ENCODE results near the gene CATSPERZ. TPM values are rescaled to one million over a fixed set of nuclear protein-coding genes. Genes with fewer than 3 reads are reported as not detected.
"Not testable (repeated sequence)": the region's sequence is repeated elsewhere in the genome, so short reads cannot be mapped to it uniquely, and the experiment has no call there.

The CATSPERZ gene
- total RNA-seq, 1 experiment from 2014 or later: not detected

DNA sequence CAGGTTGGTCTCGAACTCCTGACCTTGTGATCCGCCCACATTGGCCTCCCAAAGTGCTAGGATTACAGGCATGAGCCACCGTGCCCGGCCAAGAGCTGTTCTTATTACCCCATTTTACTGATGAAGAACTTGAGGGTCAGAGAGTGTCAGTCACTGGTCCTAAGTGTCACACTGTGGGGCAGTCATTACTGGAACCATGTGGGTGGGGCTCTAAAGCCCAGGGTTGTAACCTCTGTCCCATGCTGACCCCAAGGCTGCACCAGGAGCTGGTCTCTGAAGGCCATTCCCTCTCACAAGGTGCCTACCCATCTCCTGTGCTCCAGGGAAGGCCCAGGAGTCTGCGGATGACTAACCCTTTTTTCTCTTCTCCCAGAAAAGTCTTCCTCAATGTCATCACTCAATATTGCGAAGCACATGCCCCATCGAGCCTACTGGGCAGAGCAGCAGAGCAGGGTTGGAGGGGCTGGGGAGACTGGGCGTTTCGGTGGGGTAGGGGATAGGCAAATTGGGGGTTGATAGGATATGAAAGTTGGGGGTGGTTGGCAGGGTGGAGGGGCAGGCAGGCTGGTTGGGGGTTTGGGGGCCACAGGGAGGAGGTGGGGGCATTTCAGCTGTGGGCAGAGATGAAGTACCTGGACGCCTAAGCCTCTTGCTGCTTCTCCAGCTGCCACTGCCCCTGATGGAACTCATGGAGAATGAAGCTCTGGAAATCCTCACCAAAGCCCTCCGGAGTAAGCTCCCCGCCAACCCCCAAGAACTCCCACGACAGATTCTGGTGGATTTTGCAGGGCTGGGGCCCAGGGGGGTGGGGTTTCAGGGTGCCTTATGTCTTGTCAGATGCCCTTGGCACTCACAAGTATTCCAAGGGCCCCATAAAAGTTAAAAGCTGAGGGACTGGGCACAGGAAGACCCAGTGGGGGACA lies 3.2 kb downstream of the CATSPERZ start:
- no peak for DNase-seq (ENCODE audit: low spot score)

DNA sequence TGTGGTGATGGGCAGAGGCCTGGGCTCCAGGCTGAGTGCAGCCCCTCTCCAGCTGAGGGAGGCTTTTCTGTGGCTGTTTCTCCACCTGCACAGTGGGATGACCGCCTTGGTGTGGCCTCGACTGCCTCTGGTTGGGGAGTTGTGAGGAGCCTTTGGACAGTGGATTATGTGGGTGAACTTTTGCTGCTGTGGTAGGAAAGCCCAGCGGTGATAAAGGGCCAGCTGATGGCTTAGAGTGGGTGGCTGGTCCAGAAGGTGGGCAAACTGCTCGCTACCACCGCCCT lies 3.8 kb downstream of the CATSPERZ start:
- DNase-seq (ENCODE audit: low spot score): no peak

DNA sequence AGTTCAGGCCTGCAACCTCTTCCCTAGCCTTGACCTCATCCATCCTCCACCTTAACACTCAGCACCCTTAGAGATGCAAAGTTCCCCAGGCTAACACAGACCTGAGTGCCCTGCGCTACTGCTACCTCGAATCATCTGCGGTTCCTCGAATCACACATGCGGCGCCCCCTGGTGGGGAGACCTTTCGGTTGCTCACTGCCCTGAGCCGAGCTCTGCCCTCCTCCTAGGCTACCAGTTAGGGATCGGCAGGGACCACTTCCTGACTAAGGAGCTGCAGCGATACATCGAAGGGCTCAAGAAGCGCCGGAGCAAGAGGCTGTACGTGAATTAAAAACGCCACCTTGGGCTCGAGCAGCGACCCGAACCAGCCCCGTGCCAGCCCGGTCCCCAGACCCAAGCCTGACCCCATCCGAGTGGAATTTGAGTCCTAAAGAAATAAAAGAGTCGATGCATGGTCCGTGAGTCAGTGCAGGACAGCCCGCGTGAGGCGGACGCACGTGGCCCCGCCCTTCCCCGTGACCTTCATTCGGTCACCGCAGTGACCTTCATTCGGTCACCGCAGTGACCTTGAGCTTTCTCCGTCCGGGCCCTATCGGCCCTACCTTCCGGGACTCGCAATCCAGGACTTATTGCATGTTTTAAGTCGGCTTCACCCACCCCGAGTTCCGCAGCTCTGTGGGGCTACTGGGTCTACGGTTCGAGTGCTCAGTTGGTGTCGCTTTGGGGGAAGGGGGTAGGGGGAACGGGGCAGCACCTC lies 4.3 kb downstream of the CATSPERZ start:
- peak; percentile 85 for DNase-seq (ENCODE audit: low spot score)

DNA sequence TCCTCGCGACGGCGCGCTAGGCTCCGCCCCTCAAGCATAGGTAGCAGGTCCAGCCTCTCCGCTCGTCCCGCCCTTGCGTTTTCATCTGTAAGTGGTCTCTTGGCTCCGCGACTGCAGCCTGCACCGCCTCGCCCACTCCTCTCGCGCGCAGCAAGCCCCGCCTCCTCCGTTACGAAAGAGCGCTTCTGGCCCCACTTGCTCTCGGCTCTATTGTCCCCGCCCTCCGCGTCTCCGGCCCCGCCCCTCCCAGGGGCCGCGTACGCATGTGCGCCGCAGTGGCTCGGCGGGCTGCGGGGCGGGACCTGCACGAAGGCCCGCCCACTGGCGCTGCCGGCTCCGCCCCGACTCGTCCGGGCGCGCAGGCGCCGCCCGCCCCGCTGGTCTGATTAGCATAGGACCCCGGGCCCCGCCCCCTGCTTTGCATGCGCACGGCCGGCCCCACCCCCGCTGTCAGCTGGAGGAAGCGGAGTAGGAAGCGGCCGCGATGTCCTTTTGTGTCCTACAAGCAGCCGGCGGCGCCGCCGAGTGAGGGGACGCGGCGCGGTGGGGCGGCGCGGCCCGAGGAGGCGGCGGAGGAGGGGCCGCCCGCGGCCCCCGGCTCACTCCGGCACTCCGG lies 5.0 kb downstream of the CATSPERZ start, which contains the start of gene ESRRA:
Gene ESRRA (plus strand): TSS at position 450 of the 616 bp plus-strand sequence. CDS start 1,656 bp downstream, outside the sequence.
- DNase-seq (ENCODE audit: low spot score): peak; percentile 97

DNA sequence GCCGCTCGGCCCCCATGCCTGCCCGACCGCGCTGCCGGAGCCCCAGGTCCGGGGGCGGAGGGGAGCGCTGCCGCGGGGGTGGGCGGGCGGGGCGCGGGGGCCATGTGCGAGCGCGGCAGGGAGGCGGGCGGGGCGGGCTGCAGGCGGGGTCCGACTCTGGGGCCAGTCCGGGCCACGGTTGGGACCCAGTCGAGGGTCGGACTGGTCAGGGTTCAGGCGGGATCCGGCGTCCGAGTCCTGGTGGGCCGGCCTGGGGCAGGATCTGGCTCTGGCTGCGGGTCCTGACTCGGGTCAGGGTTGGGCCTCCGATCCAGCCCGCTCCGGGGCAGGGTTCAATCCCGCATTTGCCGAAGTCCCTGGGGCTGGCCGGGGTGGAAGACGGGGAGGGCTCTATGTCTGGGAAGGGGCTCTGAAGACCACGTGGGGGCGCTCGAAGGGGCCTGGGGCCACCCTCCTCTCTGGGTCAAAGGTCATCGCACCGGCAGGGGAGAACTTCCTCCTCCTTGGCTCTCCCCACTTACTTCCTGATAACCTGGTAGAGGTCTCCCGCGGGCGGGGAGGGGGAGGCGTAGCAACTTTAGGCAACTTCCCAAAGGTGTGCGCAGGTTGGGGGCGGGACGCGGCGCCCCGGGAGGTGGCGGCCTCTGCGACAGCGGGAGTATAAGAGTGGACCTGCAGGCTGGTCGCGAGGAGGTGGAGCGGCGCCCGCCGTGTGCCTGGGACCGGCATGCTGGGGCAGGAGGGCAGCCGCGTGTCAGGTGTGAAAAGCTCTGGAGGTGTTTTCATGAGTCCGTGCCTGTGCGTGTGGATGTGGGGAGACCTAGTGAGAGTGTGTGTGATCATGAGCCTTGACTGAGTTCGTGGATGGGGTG lies 5.8 kb downstream of the CATSPERZ start:
- peak; percentile 45 for DNase-seq (ENCODE audit: low spot score)

DNA sequence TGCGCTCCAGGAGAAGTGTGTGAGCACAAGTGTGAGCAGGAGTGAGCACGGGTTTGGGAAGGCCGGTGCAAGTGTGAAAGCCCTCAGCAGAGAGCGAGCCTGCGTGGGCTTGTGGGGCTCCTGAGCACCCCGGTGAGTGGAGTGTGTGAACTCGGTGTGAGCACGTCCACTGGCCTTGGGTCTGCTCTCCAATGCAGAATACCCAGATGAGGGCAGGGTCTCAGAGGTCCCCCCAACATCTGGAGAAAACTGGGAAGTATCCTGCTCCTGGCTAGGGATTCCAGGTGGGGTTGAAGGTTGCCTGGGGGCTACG lies 6.4 kb downstream of the CATSPERZ start:
- no peak for DNase-seq (ENCODE audit: low spot score)

DNA sequence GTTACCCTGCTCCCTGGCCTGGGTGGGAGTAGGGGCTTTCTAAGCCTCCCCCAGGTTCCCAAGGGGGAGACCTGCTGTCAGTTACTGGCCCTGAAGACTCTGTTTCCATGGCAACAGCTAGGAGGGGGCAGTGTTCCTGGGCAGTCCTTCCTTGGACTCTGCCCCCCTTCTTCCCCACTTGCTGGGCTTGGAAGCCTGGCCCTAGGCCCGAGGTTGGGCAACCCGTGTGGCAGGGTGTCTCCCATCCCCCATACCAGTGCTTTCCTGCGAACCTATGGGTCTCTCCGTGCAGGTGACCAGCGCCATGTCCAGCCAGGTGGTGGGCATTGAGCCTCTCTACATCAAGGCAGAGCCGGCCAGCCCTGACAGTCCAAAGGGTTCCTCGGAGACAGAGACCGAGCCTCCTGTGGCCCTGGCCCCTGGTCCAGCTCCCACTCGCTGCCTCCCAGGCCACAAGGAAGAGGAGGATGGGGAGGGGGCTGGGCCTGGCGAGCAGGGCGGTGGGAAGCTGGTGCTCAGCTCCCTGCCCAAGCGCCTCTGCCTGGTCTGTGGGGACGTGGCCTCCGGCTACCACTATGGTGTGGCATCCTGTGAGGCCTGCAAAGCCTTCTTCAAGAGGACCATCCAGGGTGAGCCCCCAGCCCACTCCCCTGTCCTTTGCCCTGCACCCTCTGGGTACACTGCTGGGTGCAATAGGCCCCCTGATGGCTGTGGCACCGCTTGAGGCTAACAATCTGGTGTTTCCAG lies 6.9 kb downstream of the CATSPERZ start:
- no peak for DNase-seq (ENCODE audit: low spot score)

DNA sequence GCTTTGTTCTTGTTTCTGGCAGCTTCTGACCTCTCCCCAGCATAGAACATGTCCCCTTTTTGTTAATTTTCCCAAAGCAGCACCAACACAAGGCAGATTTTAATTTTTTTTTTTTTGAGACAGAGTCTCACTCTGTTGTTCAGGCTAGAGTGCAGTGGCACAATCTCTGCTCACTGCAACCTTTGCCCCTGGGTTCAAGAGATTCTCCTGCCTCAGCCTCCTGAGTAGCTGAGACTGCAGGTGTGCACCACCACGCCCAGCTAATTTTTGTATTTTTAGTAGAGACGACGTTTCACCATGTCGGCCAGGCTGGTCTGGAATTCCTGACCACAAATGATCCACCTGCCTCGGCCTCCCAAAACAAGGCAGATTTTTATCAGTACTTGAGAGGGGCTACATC lies 7.6 kb downstream of the CATSPERZ start:
- DNase-seq (ENCODE audit: low spot score): not testable (repeated sequence)

DNA sequence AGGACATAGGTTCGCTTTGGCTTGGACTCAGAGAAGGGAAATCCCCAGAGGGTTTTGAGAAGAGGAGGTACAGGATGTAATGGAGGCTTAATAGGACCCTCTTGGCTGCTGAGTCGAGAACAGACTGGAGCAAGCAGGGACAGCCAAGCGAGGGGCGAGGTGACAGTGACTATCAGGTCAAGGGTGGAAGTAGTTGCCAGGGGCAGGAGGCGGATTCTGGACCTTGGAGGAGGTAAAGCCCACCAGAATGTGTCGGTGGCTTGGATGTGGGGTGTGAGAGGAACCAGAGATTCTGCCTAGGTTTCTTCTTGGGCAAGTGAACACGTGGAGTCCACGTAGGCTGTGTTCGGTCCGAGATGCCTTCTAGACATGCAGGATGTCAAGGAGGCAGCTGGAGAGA lies 12.8 kb downstream of the CATSPERZ start:
- DNase-seq (ENCODE audit: low spot score): no peak

DNA sequence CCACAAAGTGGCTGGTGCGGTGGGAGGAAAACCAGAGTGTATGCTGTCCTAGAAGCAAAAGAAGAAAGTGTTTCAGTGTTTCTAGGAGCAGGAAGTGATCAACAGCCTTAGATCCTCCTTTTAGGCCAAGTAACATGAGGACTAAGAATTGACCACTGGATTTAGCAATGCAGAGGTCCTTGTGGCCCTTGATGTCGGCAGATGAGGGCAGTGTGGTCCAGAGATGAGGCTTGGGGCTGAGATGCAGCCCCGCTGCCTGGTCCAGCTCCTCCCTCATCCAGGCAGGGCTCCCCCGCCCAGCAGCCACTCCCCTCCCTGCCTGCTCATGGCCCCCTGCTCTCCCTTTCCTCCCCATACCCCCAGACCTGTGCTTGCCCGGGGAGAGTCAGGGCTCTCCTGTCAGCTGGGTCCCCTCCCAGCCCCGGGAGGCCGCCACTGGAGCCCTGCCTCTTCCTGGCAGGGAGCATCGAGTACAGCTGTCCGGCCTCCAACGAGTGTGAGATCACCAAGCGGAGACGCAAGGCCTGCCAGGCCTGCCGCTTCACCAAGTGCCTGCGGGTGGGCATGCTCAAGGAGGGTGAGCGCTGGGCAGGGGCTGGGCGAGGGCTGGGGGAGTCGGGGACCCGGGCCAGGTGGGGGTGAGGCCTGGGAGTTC lies 13.5 kb downstream of the CATSPERZ start:
- DNase-seq (ENCODE audit: low spot score): no peak

DNA sequence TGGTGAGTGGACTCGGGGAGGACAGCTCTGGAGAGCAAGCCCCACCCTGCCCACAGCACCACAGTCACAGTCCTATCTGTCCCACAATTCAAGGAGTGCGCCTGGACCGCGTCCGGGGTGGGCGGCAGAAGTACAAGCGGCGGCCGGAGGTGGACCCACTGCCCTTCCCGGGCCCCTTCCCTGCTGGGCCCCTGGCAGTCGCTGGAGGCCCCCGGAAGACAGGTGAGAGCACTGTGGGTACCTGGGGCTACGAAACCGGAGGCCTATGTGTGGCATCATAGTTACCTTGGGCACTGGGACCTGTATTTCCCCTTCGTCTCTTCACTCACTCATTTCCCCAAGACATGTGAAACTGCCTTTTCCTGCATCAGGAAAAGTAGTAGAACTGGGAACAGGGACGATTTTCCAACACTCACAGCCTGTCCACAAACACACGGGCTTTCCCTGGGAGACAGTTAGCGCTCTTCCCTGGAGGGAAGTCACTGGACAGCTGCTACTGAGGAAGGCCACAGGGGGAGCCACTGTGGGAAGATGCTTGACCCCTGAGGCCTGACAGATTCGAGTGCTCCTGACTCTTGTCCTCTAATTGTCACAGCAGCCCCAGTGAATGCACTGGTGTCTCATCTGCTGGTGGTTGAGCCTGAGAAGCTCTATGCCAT lies 14.1 kb downstream of the CATSPERZ start:
- no peak for DNase-seq (ENCODE audit: low spot score)

DNA sequence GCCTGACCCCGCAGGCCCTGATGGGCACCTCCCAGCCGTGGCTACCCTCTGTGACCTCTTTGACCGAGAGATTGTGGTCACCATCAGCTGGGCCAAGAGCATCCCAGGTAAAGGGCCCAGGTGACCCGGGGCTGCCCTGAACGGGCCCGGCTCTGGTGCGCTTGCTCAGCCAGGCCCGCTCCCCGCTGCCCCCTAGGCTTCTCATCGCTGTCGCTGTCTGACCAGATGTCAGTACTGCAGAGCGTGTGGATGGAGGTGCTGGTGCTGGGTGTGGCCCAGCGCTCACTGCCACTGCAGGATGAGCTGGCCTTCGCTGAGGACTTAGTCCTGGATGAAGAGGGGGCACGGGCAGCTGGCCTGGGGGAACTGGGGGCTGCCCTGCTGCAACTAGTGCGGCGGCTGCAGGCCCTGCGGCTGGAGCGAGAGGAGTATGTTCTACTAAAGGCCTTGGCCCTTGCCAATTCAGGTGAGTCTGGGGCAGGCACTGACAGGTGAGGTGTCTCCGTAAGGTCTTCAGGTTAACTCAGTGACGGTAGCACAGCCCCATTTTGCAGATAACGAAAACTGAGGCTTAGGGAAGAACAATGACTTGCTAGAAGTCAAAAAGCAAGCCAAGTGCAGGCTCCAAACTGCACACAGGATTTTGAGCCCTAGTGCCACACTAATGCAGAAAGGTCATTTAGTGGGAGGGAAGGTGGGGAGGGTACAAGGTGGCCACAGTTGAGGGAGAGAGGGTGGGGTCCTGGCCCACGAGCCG lies 14.8 kb downstream of the CATSPERZ start:
- no peak for DNase-seq (ENCODE audit: low spot score)

DNA sequence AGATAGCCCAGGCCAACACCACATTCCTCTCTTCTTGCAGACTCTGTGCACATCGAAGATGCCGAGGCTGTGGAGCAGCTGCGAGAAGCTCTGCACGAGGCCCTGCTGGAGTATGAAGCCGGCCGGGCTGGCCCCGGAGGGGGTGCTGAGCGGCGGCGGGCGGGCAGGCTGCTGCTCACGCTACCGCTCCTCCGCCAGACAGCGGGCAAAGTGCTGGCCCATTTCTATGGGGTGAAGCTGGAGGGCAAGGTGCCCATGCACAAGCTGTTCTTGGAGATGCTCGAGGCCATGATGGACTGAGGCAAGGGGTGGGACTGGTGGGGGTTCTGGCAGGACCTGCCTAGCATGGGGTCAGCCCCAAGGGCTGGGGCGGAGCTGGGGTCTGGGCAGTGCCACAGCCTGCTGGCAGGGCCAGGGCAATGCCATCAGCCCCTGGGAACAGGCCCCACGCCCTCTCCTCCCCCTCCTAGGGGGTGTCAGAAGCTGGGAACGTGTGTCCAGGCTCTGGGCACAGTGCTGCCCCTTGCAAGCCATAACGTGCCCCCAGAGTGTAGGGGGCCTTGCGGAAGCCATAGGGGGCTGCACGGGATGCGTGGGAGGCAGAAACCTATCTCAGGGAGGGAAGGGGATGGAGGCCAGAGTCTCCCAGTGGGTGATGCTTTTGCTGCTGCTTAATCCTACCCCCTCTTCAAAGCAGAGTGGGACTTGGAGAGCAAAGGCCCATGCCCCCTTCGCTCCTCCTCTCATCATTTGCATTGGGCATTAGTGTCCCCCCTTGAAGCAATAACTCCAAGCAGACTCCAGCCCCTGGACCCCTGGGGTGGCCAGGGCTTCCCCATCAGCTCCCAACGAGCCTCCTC lies 15.7 kb downstream of the CATSPERZ start:
- DNase-seq (ENCODE audit: low spot score): not testable (repeated sequence)

DNA sequence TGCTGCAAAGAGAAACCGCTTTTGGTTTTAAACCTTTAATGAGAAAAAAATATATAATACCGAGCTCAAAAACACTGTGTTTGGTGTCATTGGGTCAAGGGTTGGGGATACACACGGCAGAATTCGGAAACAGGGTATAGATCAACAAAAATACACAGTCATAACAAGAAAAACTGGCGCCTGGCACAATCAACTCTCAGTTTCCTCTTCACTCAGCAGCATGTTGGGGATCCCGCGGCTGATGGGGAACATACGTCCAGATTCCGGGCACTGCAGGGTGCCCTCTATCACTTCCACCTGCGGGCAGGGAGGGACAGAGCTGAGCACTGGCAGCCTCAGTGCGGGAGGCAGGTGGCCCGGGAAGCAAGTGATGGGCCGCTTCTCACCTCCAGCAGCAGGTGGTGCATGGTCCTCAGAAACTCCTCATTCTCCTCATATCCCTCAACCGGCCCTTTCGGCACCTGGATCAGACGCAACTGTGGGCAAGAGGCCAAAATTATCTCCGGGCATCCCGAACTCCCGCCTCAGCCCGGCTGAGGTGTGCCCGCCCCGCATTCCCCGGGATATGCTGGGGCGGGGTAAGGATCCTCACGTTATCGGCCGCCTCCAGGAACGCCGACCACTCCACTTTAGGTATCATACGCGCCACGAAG lies 16.6 kb downstream of the CATSPERZ start:
- no peak for DNase-seq (ENCODE audit: low spot score)

DNA sequence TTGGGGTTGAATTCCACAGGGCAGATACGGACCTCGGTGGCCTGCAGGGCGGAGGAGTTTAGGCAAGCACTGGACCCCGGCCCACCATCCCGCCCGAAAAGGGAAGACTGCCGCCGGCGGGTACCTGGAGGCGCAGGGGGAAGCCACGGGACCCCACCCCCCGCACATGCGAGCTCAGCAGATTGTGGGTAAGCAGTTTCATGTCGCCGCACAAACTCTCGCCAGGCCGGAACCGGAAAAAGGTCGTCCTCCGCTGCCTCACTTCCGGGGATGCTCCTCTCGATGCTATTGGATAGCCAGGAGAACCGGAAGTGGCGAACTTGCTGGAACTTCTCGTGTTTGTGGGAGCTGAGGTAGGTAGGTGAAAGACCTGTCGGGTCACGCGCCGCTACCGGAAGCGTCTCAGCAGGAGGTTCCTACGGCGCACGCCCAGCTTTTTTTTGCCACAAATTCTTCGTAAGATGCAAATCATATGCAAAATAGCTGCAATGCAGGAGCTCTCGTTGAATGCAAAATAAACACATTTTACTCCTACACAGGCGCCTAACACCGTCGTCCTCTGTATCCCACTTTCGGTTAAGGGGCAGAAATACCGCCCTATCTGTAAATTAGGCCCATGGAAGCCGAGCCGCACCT lies 17.3 kb downstream of the CATSPERZ start, which contains the start of gene TRMT112:
Gene TRMT112 (minus strand): TSS at position 235 of the 636 bp plus-strand sequence. CDS start 33 bp downstream, at position 202.
- DNase-seq (ENCODE audit: low spot score): peak; percentile 99

DNA sequence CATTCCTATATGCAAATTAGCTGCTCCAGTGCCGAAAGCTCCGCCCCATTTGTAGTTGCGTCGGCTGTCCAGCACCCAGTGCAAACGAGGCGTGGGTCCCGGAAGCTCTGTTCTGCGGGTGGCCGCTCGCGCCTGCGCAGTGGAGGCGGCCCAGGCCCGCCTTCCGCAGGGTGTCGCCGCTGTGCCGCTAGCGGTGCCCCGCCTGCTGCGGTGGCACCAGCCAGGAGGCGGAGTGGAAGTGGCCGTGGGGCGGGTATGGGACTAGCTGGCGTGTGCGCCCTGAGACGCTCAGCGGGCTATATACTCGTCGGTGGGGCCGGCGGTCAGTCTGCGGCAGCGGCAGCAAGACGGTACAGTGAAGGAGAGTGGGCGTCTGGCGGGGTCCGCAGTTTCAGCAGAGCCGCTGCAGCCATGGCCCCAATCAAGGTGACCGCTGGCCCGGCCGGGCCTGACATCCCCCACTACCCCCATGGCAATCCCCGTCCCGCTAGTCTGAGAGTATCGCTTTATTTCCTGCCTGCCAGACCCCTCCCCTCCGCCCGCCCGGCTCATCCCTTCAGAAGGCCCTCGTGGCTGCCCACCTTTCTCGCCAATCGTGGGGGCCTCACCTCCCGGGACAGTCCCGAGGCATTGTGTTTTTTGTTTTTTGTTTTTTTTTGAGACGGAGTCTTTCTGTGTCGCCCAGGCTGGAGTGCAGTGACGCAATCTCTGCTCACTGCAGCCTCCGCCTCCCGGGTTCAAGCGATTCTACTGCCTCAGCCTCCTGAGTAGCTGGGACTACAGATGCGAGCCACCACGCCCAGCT lies 18.0 kb downstream of the CATSPERZ start, which contains the start of gene PRDX5:
Gene PRDX5 (plus strand): TSS at position 161 of the 805 bp plus-strand sequence. CDS start 95 bp downstream, at position 256.
- DNase-seq (ENCODE audit: low spot score): peak; percentile 96

Measured in H4 (cell line).